GM21786 (cell line): ENCODE measurements around the gene CAVIN1.
"Not testable (repeated sequence)": the region's sequence is repeated elsewhere in the genome, so short reads cannot be mapped to it uniquely, and the experiment has no call there.

ENCODE experiments used
- ATAC-seq: cut with Tn5 transposase; IDR thresholded peaks from one replicate; pipeline ENCODE4 v1.9.1; 2021; ENCODE audit not compliant: unreplicated experiment

The CAVIN1 gene, protein sequence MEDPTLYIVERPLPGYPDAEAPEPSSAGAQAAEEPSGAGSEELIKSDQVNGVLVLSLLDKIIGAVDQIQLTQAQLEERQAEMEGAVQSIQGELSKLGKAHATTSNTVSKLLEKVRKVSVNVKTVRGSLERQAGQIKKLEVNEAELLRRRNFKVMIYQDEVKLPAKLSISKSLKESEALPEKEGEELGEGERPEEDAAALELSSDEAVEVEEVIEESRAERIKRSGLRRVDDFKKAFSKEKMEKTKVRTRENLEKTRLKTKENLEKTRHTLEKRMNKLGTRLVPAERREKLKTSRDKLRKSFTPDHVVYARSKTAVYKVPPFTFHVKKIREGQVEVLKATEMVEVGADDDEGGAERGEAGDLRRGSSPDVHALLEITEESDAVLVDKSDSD

DNA sequence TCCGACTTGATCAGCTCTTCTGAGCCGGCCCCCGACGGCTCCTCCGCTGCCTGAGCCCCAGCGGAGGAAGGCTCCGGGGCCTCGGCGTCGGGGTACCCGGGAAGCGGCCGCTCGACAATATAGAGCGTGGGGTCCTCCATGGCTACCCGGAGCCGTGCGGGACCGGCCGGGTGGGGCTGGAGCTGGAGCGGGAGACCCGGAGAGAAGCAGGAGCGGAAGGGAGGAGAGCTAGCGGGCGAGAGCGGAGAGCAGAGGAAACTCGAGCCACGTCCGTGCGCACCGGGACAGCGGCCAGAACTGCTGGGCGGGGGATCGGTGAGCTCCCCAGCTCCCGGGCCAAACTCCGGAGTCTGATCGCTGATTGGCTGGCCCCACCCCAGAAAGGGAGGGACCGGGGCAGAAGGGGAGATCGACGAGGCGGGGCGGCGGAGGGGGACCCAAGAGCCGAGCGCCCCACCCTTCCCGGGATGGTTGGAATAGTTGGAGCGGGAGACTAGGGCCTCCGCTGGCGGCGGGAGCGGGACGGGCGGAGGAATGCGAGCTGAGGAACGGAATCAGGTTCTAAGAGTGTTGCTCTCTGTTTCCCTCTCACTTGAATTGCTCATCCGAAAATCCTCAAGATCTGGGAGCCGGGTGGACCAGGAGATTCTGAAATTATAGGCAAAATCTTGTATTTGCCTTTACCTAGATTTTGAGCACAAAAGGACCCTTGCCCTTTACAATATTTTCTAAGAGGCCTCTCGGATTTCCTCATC lies at the start of gene CAVIN1:
Gene CAVIN1 (minus strand): TSS at position 299 of the 755 bp plus-strand sequence. CDS start 159 bp downstream, at position 140.
- ATAC-seq, result no peak

DNA sequence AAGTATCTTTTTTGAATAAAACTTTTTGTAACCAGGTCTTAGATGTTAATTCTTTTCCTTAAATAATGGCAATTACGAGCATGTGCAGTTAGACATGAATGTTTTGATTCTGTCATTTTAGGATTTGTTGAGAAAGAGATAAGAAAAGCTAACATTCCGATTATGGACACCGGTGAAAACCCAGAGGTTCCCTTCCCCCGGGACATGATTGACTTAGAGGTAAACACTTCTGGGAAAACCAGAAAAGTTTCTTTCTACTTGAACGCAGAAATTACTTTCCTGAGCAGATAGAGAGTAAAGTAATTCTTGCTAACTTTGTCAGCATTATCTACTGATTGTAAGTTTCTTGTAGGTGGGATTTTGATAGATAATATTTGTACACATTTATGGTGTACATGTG lies 44.8 kb upstream of the CAVIN1 start:
- ATAC-seq, result no peak

DNA sequence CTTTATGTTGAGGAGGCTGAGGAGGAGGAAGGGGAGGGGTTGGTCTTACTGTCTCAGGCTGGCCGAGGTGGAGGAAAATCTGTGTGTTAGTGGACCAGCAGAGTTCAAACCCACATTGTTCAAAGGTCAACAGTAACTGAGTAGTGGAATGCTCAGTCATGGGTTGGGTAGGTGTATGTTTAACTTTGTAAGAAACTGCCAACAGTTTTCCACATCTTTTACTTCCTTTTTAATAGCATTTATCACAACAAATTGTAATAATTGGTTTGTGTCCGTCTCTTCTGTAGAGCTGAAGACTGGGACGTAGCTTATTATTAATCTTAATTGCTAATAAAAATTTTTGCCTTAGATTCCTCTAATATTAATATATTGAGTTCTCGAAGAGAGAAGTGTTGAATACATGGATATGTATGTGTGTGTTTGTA lies 40.9 kb upstream of the CAVIN1 start:
- no peak for ATAC-seq

DNA sequence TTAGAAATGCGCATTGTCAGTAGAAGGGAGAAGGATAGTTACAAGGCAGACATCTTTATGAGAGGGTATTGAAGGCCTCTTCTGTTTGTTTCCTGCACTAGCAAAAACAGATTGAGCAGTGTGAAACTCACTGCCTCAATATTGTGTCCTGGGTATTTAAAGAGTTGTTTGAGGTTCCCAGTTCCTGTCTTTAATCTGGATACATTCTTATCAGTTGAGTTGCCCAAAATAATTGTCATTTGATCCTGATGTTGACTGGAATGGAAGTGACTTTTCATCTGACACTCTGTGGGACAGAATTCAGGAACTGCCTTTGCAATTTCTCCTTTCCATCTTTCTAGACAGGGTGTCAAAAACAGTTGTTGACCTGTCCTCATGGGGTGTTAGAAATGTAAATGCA lies 37.3 kb upstream of the CAVIN1 start:
- ATAC-seq, result no peak

DNA sequence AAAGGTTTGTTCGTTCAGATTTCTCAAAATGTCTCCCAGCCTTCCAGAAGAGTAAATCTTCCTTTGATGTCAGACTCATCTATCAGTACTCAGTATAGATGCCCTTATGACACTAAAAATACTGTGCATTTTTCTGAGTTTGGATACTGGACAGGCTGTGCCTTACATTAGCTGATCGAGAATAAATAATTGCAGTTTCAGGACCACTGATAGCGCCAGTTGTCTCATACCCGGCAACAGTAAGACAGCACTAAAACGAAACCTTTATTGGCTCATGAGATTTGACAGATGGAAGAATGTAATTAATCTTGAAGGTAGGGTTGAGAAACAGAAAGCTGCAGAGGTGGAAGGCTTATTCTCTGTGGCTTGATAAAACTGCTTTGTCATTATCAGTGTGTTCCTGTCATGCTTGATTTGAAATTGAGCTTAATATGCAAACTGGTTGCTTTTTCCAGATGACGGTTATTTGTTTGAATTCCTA lies 36.8 kb upstream of the CAVIN1 start:
- ATAC-seq, result no peak

DNA sequence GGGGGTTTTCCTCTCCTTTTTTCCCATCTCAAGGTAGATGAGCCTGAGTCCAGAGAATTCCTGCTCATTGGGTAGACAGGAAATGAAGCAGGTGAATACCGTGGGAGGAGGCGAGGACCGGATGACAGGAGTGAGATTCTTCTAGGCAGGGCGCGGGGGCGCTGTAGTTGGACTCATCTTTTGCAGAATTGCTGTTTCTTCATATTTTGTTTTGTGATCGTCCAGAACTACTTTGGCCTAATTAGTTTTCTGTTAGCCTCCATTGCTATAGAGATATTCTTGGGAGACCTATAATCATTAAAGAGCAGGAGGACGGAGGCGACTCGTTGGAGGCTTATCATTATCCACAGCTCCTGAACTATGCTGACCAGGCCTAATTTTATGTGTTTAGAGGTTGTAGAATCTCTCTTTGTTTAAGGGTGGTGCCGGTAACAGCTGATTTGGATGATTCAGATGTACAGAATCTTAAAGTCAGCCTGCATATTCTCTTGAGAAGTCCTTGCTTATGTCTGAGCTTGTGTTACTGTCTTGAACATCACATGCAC lies 36.3 kb upstream of the CAVIN1 start:
- ATAC-seq, result no peak

DNA sequence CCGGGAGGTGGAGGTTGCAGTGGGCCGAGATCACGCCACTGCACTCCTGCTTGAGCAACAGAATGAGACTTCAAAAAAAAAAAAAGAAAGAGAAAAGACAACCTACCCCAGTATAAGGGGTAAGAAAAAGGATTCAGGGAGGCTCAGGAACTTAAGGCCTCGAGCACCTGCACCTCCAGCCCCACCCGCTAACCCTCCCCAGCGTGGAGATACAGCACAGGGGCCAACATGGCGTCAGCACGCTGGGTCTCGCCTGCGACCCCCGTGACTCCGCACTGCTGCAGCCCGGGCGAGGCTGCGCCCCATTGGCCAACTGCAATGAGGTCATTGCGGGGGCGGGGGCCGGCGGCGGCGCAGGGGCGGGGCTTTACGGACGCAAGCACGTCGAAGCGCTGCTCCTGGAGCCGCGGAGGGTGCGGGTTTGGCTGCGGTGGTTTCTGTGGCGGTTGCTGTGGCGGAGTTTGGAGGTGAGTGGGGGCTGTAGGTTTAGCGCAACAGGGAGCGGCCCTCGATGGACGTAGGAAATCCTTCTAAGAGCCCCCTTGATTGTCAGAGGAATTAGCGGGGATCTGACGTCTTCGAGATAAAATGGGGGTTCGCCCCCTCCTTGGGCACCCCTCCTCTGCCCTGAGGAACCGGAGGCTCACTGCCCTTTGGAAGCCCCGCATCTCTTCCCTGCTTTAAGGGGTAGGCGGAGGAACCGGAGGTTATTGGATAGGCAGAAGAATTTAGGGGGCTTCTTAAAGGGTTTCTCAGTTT lies 35.6 kb upstream of the CAVIN1 start, which contains the start of gene ATP6V0A1:
Gene ATP6V0A1 (plus strand): TSS at position 382 of the 759 bp plus-strand sequence. CDS start 2,017 bp downstream, outside the sequence.
- peak; percentile 63 for ATAC-seq

DNA sequence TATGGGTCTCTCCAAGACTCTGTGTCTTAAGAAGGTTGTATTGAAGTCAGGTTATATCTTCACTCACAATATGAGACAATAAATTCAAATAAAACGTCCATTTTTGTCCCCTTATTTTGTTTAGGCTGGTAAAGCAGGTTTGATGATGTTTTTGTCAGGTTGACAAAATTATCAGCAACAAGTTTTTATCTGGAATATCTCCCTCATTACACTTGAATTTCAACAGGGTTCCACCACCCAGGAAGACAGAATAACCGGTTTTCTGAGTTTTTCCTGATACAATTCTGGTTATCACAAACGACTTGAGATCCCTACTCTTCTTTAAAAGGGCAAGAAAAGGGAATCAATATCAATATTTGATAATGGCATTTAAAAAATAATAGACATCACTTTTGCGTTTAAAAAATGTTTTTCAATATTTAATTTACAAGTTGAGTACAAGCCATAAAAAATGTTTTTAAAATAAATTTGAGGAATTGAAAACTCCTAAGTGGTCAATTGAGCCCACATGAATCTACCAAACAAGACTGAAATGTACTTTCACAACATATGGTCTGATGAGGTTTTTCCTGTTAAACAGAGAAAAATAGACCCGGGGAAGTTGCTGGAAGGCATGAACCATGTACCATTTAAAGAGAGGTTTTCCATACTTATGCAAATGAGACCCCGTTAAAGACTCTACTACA lies 34.2 kb upstream of the CAVIN1 start:
- no peak for ATAC-seq

DNA sequence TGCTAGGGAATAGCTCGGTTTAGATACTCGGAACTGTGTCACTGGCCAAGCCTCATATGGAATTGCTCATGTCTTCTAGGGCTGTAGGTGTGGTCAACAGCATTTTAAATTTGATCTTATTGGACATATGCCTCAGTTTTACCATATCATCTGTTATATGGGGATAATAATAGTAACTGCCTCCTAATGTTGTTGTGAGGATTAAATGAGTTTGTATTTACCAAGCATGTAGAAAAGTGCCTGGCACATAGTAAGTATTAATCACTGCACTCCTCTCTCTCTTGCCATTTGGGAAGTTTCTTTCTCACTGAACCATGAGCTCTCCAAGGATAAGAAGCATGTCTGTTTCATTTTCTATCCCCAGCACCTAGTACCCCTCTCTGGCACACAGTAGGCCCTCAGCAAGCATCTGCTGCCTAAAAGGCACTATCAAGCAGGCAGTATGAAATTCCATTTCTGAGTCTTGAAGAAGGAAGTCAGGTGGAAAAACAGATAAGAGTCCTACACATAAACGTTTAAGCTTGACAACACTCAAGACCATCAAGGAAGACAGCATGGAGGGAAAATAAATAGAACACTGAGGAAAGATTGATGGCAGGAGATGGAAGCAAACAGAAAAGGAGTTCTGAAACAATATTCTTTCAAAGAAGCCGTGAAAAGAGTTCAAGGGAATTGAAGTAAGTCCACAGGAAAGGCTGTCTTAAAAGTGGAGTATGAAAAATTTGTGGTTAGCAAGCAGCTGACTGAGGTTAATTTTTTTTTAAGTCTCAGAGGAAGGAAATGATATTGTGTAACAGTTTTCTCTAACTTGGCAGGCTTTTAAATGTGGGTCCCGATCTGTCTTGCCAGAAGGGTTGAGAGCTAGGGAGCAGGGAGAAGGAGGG lies 33.4 kb upstream of the CAVIN1 start:
- ATAC-seq, result no peak

DNA sequence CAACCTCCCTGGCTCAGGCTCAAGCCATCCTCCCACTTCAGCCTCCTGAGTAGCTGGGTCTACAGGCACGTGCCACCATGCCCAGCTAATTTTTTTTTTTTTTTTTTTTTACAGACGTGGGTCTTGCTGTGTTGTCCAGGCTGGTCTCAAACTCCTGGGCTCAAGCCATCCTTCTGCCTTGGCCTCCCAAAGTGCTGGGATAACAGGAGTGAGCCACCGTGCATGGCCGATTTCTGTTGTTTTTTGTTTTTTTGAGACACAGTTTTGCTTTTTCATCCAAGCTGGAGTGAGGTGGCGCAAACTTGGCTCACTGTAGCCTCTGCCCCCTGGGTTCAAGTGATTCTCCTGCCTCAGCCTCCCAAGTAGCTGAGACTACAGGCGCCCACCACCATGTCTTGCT lies 31.9 kb upstream of the CAVIN1 start:
- ATAC-seq, result not testable (repeated sequence)

DNA sequence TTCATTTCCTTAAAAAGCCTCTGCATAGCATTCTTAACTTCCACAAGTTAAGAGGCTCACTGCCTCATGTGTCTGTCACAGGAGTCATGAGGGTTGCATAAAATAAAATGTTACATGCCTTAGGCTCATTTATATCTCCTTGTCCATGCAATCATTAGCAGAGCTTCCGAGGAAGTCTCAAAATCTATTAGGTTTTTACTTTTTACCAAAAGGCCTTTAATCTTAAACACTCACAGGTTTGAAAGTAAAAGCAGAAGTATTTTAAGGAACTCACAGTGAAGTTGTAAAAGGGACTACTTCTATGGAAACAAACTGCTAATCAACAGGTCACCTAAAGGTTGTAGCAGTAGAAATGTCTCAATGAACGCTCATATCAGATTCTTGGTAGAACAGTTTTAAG lies 30.4 kb upstream of the CAVIN1 start:
- no peak for ATAC-seq

DNA sequence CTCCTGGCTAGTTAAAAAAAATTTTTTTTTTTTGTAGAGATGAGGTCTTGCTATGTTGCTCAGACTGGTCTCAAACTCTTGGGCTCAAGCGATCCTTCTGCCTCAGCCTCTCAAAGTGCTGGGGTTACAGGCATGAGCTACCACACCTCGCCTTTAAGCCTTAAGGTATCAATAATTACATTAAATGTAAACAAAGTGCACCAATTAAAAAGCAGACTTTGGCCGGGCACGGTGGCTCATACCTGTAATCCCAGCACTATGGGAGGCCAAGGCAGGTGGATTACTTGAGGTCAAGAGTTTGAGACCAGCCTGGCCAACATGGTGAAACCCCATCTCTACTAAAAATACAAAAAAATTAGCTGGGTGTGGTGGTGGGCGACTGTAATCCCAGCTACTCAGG lies 28.2 kb upstream of the CAVIN1 start:
- ATAC-seq, result not testable (repeated sequence)

DNA sequence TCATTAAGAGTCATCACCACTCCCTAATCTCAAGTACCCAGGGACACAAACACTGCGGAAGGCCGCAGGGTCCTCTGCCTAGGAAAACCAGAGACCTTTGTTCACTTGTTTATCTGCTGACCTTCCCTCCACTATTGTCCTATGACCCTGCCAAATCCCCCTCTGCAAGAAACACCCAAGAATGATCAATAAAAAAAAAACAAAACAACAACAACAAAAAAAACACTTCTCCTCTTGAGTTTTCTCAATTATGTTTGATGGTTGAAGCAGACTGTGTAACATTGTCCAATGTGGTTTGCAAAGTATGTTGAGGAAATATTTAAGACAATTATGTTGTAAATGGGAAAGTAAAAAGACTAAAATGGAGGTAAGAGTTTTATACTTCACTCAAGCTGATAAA lies 26.8 kb upstream of the CAVIN1 start:
- ATAC-seq, result not testable (repeated sequence)

DNA sequence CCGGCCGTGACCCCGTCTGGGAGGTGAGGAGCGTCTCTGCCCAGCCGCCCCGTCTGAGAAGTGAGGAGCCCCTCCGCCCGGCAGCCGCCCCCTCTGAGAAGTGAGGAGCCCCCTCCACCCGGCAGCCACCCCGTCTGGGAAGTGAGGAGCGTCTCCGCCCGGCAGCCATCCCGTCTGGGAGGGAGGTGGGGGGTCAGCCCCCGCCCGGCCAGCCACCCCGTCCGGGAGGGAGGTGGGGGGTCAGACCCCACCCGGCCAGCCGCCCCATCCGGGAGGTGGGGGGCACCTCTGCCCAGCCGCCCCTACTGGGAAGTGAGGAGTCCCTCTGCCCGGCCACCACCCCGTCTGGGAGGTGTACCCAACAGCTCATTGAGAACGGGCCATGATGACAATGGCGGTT lies 26.1 kb upstream of the CAVIN1 start:
- ATAC-seq, result not testable (repeated sequence)

DNA sequence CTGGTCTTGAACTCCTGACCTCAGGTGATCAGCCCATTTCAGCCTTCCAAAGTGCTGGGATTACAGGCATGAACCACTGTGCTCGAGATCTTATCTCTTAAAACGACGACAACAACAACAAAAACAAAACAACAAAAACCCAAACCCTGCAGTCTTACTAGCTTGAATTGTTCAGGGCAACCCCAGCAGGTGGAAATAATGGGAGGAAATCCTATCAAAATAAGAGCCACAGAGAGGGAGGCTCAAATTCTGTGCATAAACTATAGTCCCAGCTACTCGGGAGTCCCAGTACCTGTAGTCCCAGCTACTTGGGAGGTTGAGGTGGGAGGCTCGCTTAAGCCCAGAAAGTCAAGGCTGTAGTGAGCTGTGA lies 19.1 kb upstream of the CAVIN1 start:
- no peak for ATAC-seq

DNA sequence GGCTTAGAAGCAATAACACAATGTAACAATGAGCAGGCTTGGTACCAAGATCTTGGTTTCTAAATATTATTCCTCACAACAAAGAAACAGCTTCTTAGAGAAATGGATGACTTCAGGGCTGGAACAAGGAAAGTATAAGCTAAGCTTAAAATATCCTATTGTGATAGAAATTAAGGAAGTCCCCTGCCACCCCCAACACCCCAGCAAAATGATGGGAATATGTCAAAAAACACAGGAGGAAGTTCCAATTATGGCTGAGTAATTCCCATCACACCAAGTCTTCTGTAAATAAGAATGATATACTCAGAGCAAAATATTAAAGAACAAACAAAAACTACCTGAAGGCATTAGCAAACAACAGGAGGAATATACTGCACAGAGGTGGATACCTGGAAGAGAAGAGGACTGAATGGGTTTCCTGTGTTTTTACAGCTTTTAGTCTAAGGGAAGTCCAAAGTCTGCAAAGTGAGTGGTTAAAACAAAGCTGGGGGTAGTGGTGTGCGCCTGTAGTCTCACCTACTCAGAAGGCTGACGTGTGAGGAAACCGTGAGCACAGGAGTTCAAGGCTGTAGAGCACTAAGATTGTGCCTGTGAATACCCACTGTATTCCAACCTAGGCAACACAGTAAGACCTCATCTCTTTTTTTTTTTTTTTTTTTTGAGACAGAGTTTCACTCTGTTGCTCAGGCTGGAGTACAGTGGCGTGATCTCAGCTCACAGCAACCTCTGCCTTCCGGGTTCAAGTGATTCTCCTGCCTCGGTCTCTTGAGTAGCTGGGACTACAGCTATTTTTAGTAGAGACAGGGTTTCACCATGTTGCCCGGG lies 18.5 kb upstream of the CAVIN1 start:
- no peak for ATAC-seq

DNA sequence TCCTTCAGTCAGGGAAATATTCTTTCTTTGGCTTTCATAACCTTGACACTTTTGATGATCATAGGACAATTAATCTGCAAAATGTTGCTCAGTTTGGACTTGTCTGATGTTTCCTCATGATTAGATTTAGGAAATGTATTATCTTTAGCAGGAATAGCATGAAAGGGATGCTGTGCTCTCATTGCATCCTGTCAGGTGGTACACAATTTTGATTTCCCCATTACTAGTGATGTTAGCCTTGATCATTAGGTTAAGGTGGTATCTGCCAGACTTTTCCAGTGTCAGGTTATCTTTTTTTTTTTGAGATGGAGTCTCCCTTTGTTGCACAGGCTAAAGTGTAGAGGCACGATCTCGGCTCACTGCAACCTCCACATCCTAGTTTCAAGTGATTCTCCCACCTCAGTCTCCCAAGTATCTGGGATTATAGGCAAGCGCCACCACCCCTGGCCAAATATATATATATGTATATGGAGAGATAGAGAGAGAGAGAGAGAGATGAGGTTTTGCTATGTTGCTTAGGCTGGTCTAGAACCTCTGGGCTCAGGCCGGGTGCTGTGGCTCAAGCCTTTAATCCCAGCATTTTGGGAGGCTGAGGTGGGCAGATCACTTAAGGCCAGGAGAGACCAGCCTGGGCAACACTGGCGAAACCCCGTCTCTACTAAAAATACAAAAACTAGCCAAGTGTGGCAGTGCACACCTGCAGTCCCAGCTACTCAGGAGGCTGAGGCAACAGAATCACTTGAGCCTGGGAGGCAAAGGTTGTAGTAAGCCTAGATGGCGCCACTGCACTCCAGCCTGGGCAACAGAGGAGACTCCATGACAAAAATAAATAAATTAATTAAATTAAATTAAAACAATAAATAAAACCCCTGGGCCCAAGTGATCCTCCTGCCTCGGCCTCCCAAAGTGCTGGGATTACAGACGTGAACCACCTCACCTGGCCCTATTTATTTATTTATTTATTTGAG lies 15.8 kb upstream of the CAVIN1 start:
- no peak for ATAC-seq
